ENCODE data around the gene CDKN1C. TPM values are rescaled to one million over a fixed set of nuclear protein-coding genes. Genes with fewer than 3 reads are reported as not detected.

CDKN1C gene
- total RNA-seq (2014; rRNA removed; shearing (Covaris generic)), result 14.7 and 18.7 TPM in 2 replicates
- 12.9 and 16.5 TPM in 2 replicates for polyA plus RNA-seq (2015; cell fraction: cytosol; rRNA removed)
- 4.1 and 10.3 TPM in 2 replicates for polyA plus RNA-seq (2015; cell fraction: nucleus; rRNA removed)

DNA sequence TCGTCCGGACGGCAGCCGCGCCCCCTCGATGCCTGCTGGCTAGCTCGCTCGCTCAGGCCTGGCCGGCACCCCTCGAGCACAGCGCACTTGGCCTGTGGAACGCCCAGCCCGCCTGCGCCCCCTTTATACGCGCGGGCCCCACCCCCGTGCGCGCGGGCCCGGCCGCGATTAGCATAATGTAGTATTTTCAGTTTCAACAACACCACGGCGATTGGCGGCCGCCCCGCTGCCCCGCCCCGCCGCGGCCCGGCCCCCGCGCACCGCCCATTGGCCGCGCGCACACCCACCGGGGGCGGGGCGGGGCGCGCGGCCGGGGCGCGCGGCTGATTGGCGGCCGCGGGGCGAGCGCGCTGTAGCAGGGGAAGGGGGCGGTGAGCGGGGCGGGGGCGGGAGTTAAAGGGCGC lies at the start of gene CDKN1C:
Gene CDKN1C (minus strand): TSS at position 98 of the 404 bp plus-strand sequence. CDS start 319 bp downstream, outside the sequence.
- DNase-seq (ENCODE audit: low read depth, low spot score), result peak; percentile 76
- in situ Hi-C loops (cut with HindIII; ENCODE audit: low pct_unique_long_range_greater_than_20kb, low sequenced_read_pairs), result no loop called here

DNA sequence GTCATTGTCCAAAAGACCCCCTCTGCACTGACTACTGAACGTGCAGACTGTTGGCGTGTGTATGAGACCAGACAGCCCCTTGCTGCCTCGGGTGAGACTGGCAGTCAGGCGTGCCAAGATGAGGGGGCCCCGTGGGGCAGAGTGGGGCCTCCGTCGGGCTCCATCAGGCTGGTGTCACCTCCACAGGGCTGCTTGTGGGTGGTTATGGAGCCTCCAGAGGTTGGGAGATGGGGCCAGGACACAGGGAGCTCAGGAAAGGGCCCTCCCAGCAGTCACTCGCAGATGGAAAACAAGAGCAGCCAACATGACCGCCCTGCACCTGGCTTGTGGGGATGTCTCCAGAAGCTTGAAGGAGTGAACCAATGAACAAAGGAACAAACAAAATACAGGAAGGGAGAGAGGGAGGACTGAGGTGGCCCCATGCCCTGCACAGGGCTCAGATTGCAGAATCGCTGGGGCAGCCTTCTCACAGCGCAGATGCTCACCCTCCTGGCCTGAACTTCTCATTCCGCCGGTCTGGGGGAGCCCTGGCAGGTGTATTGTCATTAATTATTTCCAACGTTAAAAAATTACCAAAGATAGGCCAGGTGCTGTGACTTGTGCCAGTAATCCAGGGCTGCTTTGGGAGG lies 49.1 kb upstream of the CDKN1C start:
- no peak for DNase-seq (ENCODE audit: low read depth, low spot score)
- in situ Hi-C loops (cut with HindIII; ENCODE audit: low pct_unique_long_range_greater_than_20kb, low sequenced_read_pairs), result no loop called here

DNA sequence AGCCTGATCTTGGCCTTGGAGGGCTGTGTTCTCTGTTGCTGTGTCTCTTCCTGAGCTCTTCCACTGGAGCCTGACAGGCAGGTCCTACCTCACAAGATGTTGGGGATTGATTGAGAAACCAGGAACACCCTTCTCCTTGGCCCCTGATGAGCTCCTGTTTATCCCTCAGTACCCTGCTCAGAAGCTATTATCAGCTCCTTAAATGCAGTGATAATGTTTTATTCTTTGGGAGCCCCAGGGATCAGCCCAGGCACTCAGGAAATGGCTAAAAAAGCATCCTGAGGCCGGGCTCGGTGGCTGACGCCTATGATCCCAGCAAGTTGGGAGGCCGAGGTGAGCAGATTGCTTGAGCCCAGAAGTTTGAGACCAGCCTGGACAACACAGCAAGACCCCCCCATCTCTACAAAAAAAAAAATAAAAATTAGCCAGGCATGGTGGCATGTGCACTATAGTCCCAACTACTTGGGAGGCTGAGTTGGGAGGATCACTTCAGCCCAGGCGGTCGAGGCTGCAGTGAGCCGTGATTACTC lies 48.5 kb upstream of the CDKN1C start:
- in situ Hi-C loops (cut with HindIII; ENCODE audit: low pct_unique_long_range_greater_than_20kb, low sequenced_read_pairs), result no loop called here
- DNase-seq (ENCODE audit: low read depth, low spot score), result no peak

DNA sequence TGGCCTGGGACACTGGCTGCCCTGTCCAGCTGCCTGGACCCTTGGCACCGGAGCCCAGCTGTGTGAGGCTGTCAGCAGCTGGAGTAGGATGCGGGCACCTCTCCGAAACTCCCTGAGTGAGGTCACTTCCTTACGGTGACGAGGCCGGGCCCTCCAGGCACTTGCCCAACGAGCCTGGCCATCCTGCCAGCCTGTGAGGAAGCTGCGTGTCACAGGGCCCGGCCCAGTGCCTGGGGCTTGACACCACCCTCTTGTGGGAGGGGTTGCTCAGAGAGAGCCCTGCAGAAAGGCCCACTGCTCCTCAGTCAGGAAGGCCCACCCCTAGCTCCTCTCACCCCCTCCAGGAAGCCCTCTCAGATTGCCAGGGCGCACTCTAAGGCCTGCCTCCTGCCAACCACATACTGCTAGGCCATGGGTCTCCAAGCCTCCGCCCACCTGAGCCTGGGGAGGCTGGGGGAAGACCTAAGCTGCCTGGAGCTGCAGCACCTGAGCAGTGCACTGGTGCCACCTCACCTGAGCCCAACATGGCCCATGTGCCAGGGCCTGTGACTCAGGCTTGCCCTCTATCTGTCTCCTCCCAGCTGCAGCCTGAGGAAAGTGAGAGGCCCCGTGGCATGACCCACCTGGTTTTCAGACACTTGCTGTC lies 47.9 kb upstream of the CDKN1C start:
- DNase-seq (ENCODE audit: low read depth, low spot score), result peak; percentile 69
- in situ Hi-C loops (cut with HindIII; ENCODE audit: low pct_unique_long_range_greater_than_20kb, low sequenced_read_pairs), result no loop called here

DNA sequence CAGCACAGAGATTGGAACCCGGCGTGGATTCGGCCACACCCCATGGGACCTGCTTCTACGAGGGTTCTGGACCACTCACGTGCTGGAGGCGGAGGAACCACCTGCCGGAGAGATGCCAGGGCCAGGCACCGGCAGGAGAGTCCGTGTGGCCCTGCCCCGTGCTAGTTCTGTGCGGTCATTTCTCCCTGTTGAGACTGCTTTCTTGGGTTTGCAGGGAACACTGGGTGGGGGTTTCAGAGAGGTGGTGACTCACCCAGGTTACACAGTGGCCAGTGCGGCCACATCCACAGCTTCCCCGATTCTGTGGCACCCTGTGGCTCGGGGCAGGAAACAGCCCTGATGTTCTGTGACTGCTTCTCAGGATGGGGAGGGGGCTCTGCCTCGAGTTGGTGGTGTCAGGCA lies 47.3 kb upstream of the CDKN1C start:
- in situ Hi-C loops (cut with HindIII; ENCODE audit: low pct_unique_long_range_greater_than_20kb, low sequenced_read_pairs), result no loop called here
- no peak for DNase-seq (ENCODE audit: low read depth, low spot score)

DNA sequence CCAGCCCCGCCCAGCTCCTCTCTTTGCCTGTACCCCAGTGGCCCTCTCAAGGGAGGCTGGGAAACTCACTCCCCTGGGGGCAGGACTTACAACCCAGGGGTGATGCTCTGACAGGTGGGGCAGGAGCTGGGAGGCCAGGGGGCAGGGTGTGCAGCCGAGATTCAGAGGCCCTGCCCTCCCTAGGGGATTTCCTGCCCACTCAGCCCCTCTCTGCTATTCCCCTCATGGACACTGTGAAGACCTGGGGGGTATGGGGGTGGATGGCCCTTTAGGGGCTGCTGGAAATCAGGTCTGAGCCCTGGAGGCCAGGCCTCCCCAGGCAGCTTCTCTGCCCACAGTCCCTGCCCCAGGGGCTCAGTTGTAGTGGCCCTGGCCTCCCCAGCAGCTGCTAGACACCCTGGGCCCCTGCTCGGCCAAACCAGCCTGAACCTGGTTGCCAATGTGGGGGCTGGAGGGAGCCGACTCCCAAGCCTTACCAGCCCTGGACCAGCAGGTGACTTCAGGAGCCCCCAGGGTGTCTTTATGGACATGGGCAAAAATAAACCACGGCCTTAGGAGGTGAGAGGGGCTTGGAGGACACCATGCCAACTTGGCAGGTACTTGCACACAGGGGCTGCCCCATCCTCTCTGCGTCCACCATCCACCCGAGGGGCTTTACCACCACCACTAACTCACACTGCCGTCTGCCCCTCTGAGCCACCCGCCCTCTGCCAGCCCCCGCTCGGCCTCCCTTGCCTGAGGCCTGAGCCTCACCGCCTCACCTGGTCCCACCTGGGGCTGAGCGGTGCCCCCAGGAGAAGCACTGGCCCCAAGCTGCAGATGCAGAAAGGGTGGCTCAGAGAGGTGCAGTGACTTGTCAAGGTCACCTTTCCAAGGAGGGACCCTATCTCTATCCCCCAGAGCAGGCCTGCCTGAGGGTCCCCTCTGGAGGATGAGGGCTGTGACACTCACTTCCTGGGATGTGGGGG lies 46.5 kb upstream of the CDKN1C start:
- in situ Hi-C loops (cut with HindIII; ENCODE audit: low pct_unique_long_range_greater_than_20kb, low sequenced_read_pairs), result no loop called here
- DNase-seq (ENCODE audit: low read depth, low spot score), result no peak

DNA sequence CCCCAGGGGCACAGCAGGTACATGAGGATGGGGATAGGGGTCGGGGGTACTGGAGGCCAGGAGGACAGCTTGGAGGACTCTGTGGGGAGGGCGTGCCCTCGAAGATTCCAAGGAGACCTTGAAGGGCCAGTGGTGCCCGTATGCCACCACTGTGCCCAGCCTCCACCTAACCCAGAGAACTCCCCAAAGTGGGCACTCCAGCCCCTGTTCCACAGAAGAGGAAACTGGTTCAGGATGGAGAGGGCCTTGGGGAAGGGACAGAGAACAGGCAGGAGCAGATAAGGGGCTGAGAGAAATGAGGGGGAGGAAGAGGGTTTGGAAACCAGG lies 45.8 kb upstream of the CDKN1C start:
- in situ Hi-C loops (cut with HindIII; ENCODE audit: low pct_unique_long_range_greater_than_20kb, low sequenced_read_pairs), result no loop called here
- no peak for DNase-seq (ENCODE audit: low read depth, low spot score)

DNA sequence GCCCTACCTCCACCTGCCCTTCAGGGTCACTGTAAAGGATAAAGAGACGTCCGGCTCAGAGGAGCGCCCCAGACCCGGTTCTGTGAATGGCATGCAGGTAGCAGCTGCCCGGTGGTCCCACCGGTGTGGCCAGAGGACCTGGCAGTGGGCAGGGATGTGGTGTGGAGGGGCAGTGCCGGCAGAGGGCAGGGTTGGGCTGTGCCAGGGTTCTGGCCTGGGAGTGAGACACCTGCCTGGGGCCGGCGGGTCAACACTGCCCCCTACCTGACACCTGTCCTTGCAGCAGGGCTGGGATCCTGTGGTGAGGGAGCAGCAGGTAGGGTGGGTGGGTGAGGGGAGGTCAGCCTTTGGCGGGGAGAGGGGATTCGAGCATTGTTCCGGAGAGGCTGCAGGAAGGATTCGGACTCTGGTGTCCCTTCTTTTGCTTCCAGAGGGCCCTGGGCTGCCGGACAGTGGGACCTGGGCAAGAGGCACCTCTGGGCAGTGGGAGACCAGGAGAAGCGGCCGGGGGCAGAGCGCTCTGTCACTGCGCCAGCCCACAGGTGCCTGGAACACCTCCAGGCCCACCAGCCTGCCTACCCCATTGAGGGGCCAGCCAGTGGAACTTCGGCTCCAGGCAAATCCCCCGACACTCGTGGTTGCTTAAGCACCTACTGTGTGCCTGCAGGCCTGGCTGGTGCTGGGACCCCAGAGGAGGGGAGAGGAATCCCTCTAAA lies 45.3 kb upstream of the CDKN1C start:
- peak; percentile 63 for DNase-seq (ENCODE audit: low read depth, low spot score)

DNA sequence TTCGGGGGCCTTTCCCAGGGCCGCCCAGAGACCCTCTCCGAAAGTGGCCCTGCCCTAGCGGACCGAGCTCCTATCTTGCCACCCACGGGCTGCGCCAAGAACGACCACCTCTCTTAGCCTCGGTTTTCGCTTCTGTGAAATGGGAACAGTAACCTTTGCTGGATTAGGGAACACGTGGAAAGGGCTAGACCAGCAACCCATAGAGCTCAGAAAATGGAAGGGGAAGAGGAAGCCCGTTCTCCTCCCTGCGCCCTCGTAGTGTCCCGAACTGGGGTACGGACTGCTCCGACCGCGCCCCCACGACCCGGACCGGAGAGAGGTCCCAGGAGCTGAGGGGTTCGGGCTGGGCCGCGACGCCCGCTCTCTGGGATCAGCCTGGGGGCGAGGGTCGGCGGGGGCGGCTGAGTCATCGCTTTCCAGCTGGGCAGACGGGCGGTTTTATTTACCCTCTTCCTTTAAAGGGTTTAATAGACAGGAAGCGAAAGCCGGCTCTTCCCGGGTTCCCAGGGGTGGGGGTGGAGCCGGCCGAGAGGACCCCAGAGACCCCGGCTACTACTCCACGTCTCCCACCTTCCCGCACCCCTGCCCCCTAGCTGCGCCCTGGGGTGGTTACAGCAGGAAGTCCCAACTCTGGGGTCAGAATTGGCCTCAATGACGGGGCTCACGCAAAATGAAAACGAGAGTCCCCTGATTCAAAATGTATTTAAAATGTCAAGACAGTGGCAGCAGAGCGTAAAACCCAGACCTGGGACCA lies 44.6 kb upstream of the CDKN1C start:
- in situ Hi-C loops (cut with HindIII; ENCODE audit: low pct_unique_long_range_greater_than_20kb, low sequenced_read_pairs), result no loop called here
- DNase-seq (ENCODE audit: low read depth, low spot score), result no peak

More for the DNA sequence above, 45.3 kb upstream of the CDKN1C start:
- in situ Hi-C loops (cut with HindIII; ENCODE audit: low pct_unique_long_range_greater_than_20kb, low sequenced_read_pairs), result no loop called here

DNA sequence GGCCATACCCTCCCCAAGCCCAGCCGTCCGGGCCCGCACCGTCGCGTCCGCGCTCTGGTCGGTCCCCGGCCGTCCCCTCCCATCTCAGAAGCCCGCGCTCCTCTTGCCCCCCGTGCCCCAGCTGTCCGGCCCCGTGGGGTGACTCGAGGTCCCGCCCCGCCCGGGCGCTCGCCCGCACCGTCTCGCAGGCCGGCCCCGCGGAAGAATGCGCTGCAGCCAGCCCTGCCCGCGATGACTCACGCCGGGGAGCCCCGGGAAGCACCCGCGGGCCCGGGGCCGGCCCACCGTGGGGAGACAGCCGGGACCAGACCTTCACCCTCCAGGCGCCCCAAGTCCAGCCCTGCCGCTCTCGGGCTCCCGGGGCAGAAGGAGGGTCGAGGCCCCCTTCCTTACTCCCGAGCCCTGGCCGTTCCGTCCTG lies 44.0 kb upstream of the CDKN1C start:
- no peak for DNase-seq (ENCODE audit: low read depth, low spot score)
- in situ Hi-C loops (cut with HindIII; ENCODE audit: low pct_unique_long_range_greater_than_20kb, low sequenced_read_pairs), result no loop called here

DNA sequence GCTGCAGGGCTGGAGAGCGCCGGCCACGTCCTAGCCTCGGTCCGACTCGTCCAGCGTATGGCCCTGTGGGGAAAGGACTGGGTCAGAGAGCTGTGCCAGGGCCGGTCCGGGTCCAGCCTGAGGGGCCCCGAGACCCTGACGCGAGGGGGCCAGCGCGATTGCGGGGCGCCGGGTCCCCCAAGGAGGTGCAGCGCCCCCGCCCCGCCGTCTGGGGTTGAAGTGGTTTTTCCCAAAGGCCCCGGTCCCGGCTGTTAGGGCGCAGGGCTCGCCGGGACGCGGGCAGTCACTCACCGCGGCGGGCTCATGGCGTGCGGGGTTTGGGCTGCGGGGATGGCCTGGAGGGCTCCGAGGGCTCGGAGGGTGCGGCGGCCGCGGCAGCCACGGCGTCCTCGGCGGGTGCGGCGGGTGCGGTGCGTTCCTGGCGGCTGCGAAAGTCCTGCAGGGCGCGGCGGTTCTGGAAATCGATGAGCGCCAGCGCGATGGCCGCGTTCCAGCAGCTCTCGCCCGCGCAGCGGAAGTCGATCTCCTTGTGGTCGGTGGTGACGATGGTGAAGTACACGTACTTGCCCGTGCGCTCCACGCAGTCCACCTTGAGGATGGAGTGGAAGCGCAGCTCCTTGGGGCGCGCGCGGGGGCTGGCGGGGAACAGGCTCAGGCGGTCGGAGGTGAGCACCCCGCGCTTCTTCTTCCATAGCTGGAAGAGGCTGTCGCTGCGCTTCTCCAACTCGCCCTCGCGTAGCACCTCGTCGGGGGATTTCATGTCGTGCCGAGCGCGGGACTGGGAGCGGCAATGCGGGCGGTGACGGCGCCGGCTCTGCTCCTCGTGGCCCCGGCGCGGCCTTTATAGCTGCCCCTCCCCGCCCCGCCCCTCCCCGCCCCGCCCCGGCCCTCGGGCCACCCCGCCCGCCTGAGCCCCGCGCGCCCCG lies 43.3 kb upstream of the CDKN1C start, which contains the start of gene PHLDA2:
Gene PHLDA2 (minus strand): TSS at position 816 of the 926 bp plus-strand sequence. CDS start 56 bp downstream, at position 760.
- in situ Hi-C loops (cut with HindIII; ENCODE audit: low pct_unique_long_range_greater_than_20kb, low sequenced_read_pairs), result no loop called here
- peak; percentile 44 for DNase-seq (ENCODE audit: low read depth, low spot score)

DNA sequence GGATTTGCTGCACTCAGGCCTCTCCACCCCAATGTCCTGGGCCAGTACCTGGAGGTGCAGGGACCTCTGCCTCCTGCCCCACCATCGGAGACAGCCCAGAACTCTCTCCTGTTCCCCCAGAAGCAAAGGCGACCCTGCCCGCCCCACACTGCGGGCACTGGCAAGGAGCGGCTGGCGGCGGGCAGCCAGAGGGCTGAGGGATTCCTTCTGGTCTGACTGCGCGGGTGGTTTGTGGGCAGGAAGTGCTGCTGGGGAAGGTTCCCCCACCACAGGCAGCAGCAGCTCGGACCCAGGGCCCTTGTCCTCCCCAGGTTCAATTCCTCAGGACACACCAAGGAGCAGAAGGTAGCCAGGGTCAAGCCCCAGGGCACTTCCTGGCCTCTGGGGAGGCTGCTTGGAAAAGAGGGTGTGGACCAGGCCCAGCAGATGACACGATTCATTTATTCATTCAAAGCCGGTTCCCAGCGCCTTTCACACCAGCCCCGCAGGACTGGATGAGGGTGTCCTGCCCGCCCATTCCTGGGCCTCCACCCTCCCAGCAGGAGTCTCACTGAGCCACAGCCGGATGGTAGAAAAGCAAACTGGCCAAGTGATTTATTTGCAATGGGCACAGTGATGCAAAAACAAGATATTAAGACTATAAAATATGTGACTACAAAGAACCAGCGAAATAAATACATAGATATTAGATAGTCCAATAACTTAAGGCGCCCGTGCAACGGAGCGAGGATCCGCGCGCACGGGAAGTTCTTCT lies 42.5 kb upstream of the CDKN1C start:
- peak; percentile 25 for DNase-seq (ENCODE audit: low read depth, low spot score)
- in situ Hi-C loops (cut with HindIII; ENCODE audit: low pct_unique_long_range_greater_than_20kb, low sequenced_read_pairs), result no loop called here

DNA sequence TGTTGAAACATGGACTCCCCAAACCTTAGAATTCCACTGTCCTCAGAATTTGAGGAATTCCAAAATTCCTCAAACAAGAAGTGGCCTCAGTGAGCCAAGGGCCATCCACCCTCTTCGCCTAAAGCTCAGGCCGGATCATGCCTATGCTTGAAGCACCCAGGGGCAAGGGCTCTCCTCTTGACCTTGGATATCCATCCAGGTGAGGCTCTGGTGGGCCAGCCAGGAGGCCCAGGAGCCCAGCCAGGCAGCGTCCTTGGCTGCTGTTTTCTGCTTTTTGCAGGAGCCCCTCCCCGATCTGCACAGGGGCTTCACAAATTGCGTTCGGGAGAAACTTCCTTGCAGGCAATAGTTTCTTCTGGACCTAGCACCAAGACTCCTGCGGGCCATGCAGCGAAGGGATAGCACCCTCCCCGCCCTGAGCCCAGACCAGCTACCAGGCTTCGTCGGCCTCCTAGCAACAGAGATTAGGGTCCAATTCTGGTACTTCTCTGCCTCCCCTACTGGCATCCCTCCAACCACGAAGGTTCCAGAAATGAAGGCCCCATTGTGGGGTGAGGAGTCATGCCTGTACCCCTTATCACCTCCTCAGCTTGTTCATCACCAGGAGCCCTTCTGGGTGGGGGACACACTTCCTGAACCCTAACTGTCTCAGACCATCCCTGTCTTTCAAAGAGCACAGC lies 41.7 kb upstream of the CDKN1C start:
- in situ Hi-C loops (cut with HindIII; ENCODE audit: low pct_unique_long_range_greater_than_20kb, low sequenced_read_pairs), result no loop called here
- DNase-seq (ENCODE audit: low read depth, low spot score), result no peak

DNA sequence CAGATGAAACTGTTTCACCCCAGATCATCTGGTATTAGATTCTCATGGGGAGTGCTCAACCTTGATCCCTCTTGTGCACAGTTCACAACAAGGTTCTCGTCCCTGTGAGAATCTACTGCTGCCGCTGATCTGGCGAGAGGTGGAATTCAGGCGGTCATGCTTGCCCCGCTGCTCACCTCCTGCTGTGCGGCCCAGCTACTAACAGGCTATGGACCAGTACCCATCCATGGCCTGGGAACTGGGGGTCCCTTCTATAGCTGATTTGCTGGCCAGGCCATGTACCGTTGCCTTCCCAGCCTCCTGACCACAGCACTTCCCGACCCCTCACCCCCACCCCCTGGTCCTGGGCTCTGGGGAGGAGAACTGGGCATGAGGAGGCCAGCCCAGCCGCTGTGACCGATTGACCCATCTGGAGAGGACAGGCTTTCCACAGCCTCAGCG lies 41.1 kb upstream of the CDKN1C start:
- in situ Hi-C loops (cut with HindIII; ENCODE audit: low pct_unique_long_range_greater_than_20kb, low sequenced_read_pairs), result no loop called here
- no peak for DNase-seq (ENCODE audit: low read depth, low spot score)

Data from SK-MEL-5 (cell line).